Measurements from ENCODE around the gene CACTIN. TPM values are rescaled to one million over a fixed set of nuclear protein-coding genes. Genes with fewer than 3 reads are reported as not detected.

The CACTIN gene
- total and polyA plus RNA-seq, 2 of the 8 experiments (the other 6 are each of a cell fraction or from before 2014, with no cell fraction given): 25.8 to 29.9 TPM

- TF ChIP-seq RXRA (IDR thresholded peaks at IDR 0.05; ENCODE audit: insufficient read depth, low read depth, low read length) (no peak), HDAC2 (IDR thresholded peaks at IDR 0.05; ENCODE audit: borderline replicate concordance in 1 of 2, low read depth in 2 of 2, low read length in 2 of 2) (no peak), RFX5 (IDR thresholded peaks at IDR 0.05; ENCODE audit: borderline replicate concordance, low read depth, low read length) (no peak), SP1 (IDR thresholded peaks at IDR 0.05; ENCODE audit: low read depth, low read length) (no peak), TCF12 (IDR thresholded peaks at IDR 0.05; ENCODE audit: low read depth, low read length) (peak; percentile 62; the same call in 1 of the 2 replicates), EZH2 (IDR thresholded peaks at IDR 0.05; ENCODE audit: low read depth, low read length, severe bottlenecking) (no peak), KDM5A (IDR thresholded peaks at IDR 0.05; ENCODE audit: low read length) (no peak), RBBP5 (IDR thresholded peaks at IDR 0.05; ENCODE audit: borderline replicate concordance, low read depth, low read length) (no peak), SIN3A (conservative IDR thresholded peaks at IDR 0.05 in 1 of 2, IDR thresholded peaks at IDR 0.05 in 1 of 2; ENCODE audit: low read depth in 1 of 2, low read length in 2 of 2) (0 out of 4 replicates have a peak, but pooled peaks of 1 of the 2 experiments have one; percentile 27), SIX5 (IDR thresholded peaks at IDR 0.05; ENCODE audit: low read depth, low read length) (no peak), ZNF274 (IDR thresholded peaks at IDR 0.05; ENCODE audit: borderline replicate concordance, extremely low read depth, low read length) (no peak), CHD2 (IDR thresholded peaks at IDR 0.05; ENCODE audit: low read length) (no peak)
These were observed 48.8 kb downstream of the CACTIN start (continued) for GRCh38 chr19:3577723-3578344.
